IMR-90 (cell line): ENCODE measurements around the gene APIP. TPM values are rescaled to one million over a fixed set of nuclear protein-coding genes. Genes with fewer than 3 reads are reported as not detected.

ENCODE experiments used
- ATAC-seq: fragments of 200-7000 bp; cut with Tn5 transposase; 2 replicates; pipeline ENCODE4 v1.9.1; 2020; ENCODE audit warnings: low read depth, mild to moderate bottlenecking, moderate library complexity
- BruUV-seq: library from RNA; stranded (reverse); fragments of 400-500 nt; replicated peaks from 2 replicates; lab custom pipeline; 2021; lab: Mats Ljungman, UMichigan
- CTCF ChIA-PET: fragments of 300-600 bp; formaldehyde crosslinking; extraction: SDS; loops from one replicate; lab custom pipeline; 2021; ENCODE audit warnings: antibody characterized with exemption; lab: Yijun Ruan, JAX
- POLR2A ChIA-PET: fragments of 300-600 bp; sonication (Branson Sonifier 250); formaldehyde crosslinking; loops from one replicate; lab custom pipeline; 2022; ENCODE audit warnings: antibody characterized with exemption; ENCODE audit not compliant: unreplicated experiment; lab: Charles Lee
- DNase-seq: peaks from one replicate; pipeline ENCODE4 v3.0.0; 2013
- H2AFZ ChIP-seq: replicated peaks from 2 replicates; pipeline ENCODE3; 2013; ENCODE audit warnings: low read length, mild to moderate bottlenecking; ENCODE audit not compliant: poor library complexity
- H2AK5ac ChIP-seq: 2 replicates; pipeline ENCODE4 v1.6.1; 2013; ENCODE audit warnings: low read depth, low read length, inconsistent platforms
- H2AK9ac ChIP-seq: replicated peaks from 2 replicates; pipeline ENCODE3; 2013; ENCODE audit warnings: mild to moderate bottlenecking, low read depth, low read length, moderate library complexity; ENCODE audit not compliant: poor library complexity
- H2BK120ac ChIP-seq: 2 replicates; pipeline ENCODE4 v1.6.1; 2013; ENCODE audit warnings: low read depth, low read length, inconsistent platforms
- H2BK15ac ChIP-seq: 3 replicates; pipeline ENCODE4 v1.6.1; 2013; ENCODE audit warnings: low read depth, low read length, inconsistent platforms
- H2BK20ac ChIP-seq: 2 replicates; pipeline ENCODE4 v1.6.1; 2013; ENCODE audit warnings: low read depth, mild to moderate bottlenecking, inconsistent platforms, low read length, moderate library complexity
- H2BK5ac ChIP-seq: 2 replicates; pipeline ENCODE4 v1.6.1; 2013; ENCODE audit warnings: mild to moderate bottlenecking, low read depth, low read length, inconsistent platforms; ENCODE audit not compliant: poor library complexity, severe bottlenecking
- H3K14ac ChIP-seq: replicated peaks from 2 replicates; pipeline ENCODE4 v1.6.1; 2013; ENCODE audit warnings: low read depth, low read length, inconsistent platforms
- H3K18ac ChIP-seq: 2 replicates; pipeline ENCODE4 v1.6.1; 2013; ENCODE audit warnings: low read depth, low read length, control low read depth
- H3K23ac ChIP-seq: 2 replicates; pipeline ENCODE4 v1.6.1; 2013; ENCODE audit warnings: low read depth, low read length, inconsistent platforms
- H3K27ac ChIP-seq: 2 replicates; pipeline ENCODE4 v1.5.1; 2013; ENCODE audit warnings: mild to moderate bottlenecking, control low read depth, low read length; ENCODE audit not compliant: insufficient read depth
- H3K27me3 ChIP-seq: 2 replicates; pipeline ENCODE4 v1.6.1; 2013; ENCODE audit warnings: low read length; ENCODE audit not compliant: control insufficient read depth, insufficient read depth
- H3K36me3 ChIP-seq: 2 replicates; pipeline ENCODE4 v1.6.1; 2013; ENCODE audit warnings: low read length, mixed read lengths; ENCODE audit not compliant: control insufficient read depth, insufficient read depth
- H3K4ac ChIP-seq: 2 replicates; pipeline ENCODE4 v1.6.1; 2013; ENCODE audit warnings: low read depth, low read length, inconsistent platforms
- H3K4me1 ChIP-seq: 2 replicates; pipeline ENCODE4 v1.6.1; 2013; ENCODE audit warnings: low read length, mixed read lengths; ENCODE audit not compliant: control insufficient read depth, insufficient read depth
- H3K4me2 ChIP-seq: 2 replicates; pipeline ENCODE4 v1.6.1; 2013; ENCODE audit warnings: low read depth, mild to moderate bottlenecking, control low read depth, low read length, moderate library complexity
- H3K4me3 ChIP-seq: 2 replicates; pipeline ENCODE4 v1.5.1; 2013; ENCODE audit warnings: low read depth, mild to moderate bottlenecking, control low read depth, low read length, moderate library complexity; ENCODE audit not compliant: insufficient read depth
- H3K56ac ChIP-seq: 2 replicates; pipeline ENCODE4 v1.6.1; 2013; ENCODE audit warnings: low read length, inconsistent platforms; ENCODE audit not compliant: insufficient read depth; ENCODE audit errors: extremely low read depth
- H3K79me1 ChIP-seq, 2 experiments: 2 replicates each; pipeline ENCODE4 v1.6.1; 2013; ENCODE audit warnings: low read length in 2 of 2, inconsistent platforms in 1 of 2, low read depth in 1 of 2
- H3K9ac ChIP-seq: 2 replicates; pipeline ENCODE4 v1.6.1; 2013; ENCODE audit warnings: low read depth, low read length, control low read depth
- H3K9me1 ChIP-seq: 2 replicates; pipeline ENCODE4 v1.6.1; 2013; ENCODE audit warnings: low read length, inconsistent platforms; ENCODE audit not compliant: insufficient read depth
- H3K9me3 ChIP-seq: 2 replicates; pipeline ENCODE4 v1.6.1; 2013; ENCODE audit warnings: low read length; ENCODE audit not compliant: control insufficient read depth, insufficient read depth
- H4K20me1 ChIP-seq: 2 replicates; pipeline ENCODE4 v1.6.1; 2013; ENCODE audit warnings: low read length, inconsistent platforms; ENCODE audit not compliant: insufficient read depth
- H4K5ac ChIP-seq: 2 replicates; pipeline ENCODE4 v1.6.1; 2013; ENCODE audit warnings: mild to moderate bottlenecking, low read depth, low read length, control low read depth
- H4K8ac ChIP-seq, 2 experiments: 2 replicates each; pipeline ENCODE4 v1.6.1; 2013; ENCODE audit warnings: low read depth in 2 of 2, low read length in 2 of 2, control low read depth in 1 of 2, inconsistent platforms in 1 of 2
- H4K91ac ChIP-seq: 2 replicates; pipeline ENCODE4 v1.6.1; 2013; ENCODE audit warnings: low read depth, low read length, inconsistent platforms; ENCODE audit not compliant: insufficient read depth
- BHLHE40 ChIP-seq: fragments of 150-350 bp; IDR thresholded peaks from 2 replicates; pipeline ENCODE4 v1.6.1; 2016; ENCODE audit warnings: mild to moderate bottlenecking, low read depth, low read length
- dilution Hi-C: fragments of 300-500 bp; cut with HindIII; formaldehyde crosslinking; loops from one replicate; pipeline ENCODE4 v1.14.3; 2018; ENCODE audit warnings: low sequenced_read_pairs; ENCODE audit not compliant: unreplicated experiment
- in situ Hi-C: fragments of 300-500 bp; cut with MboI; formaldehyde crosslinking; loops from 3 replicates; pipeline ENCODE4 v1.14.3; 2019; ENCODE audit warnings: low sequenced_read_pairs, inconsistent platforms, mixed read lengths
- intact Hi-C: fragments of 100-400 bp; cut with micrococcal nuclease; formaldehyde crosslinking; loops from 2 replicates; pipeline ENCODE4 v1.10.0; 2022
- polyA plus RNA-seq, 3 experiments: library from polyadenylated mRNA; depleted of rRNA; stranded (reverse); fragments of >200 nt; gene quantifications; 2 replicates each; pipeline ENCODE4 v1.2.3, GENCODE V29; 2012; ENCODE audit warnings: low replicate concordance in 1 of 3
- total RNA-seq: library from RNA; depleted of rRNA; stranded (reverse); fragments of >200 nt; gene quantifications from 2 replicates; pipeline ENCODE4 v1.2.3, GENCODE V29; 2012

The APIP gene
- total and polyA plus RNA-seq, 2 of the 4 experiments (the other 2 are of a cell fraction) = 9.9 to 16.6 TPM

GRCh38 chr11:34962034-34962433, 45.9 kb upstream of the APIP start:
- no peak overlapping the region for H3K23ac ChIP-seq
- ATAC-seq = no peak
- H3K36me3 ChIP-seq = peaks cover 19% of the 10 kb centered on the region
- dilution Hi-C loops (no loop called here), in situ Hi-C loops (no loop called here), intact Hi-C loops (no loop called here)
- H2AK9ac ChIP-seq = no peak overlapping the region
- H3K56ac ChIP-seq = no peak overlapping the region
- CTCF ChIA-PET = no interaction called here
- H3K27me3 ChIP-seq = no peaks in the 10 kb centered on the region
- H3K9me3 ChIP-seq = no peaks in the 10 kb centered on the region
- no TSS peak for BruUV-seq
- H3K27ac ChIP-seq = no peak overlapping the region
- POLR2A ChIA-PET = no interaction called here
- no peak for TF ChIP-seq BHLHE40
- H3K9ac ChIP-seq = no peak overlapping the region
- no peaks in the 10 kb centered on the region for H3K4me1 ChIP-seq
- H4K91ac ChIP-seq = no peak overlapping the region
- H2BK120ac ChIP-seq = no peak overlapping the region
- H4K20me1 ChIP-seq = no peaks in the 10 kb centered on the region
- peaks cover 3% of the 10 kb centered on the region; the same call in 1 of the 2 replicates for H3K9me1 ChIP-seq
- H2AK5ac ChIP-seq = no peak overlapping the region
- H4K5ac ChIP-seq = no peak overlapping the region
- peaks cover 10 to 18% of the 10 kb centered on the region in 2 experiments; a peak in 3 of 4 replicates for H3K79me1 ChIP-seq
- H3K4me3 ChIP-seq = no peak overlapping the region
- no peak overlapping the region for H4K8ac ChIP-seq
- H2AFZ ChIP-seq = no peak overlapping the region
- no peak overlapping the region for H3K4me2 ChIP-seq
- H3K14ac ChIP-seq = no peak overlapping the region
- H2BK5ac ChIP-seq = no peak overlapping the region
- H3K18ac ChIP-seq = no peak overlapping the region
- DNase-seq = no peak
- no peak overlapping the region for H2BK20ac ChIP-seq
- H3K4ac ChIP-seq = no peak overlapping the region
- no peak overlapping the region for H2BK15ac ChIP-seq
